Cerebellar cortex (tissue), 1 donor: ENCODE results near the gene IP6K1.
"Not testable (repeated sequence)": the region's sequence is repeated elsewhere in the genome, so short reads cannot be mapped to it uniquely, and the experiment has no call there.

Experiments used
- DNase-seq: peaks from one replicate; pipeline ENCODE4 v3.0.0-alpha.2; 2015; ENCODE audit warnings: low spot score

Gene IP6K1

DNA sequence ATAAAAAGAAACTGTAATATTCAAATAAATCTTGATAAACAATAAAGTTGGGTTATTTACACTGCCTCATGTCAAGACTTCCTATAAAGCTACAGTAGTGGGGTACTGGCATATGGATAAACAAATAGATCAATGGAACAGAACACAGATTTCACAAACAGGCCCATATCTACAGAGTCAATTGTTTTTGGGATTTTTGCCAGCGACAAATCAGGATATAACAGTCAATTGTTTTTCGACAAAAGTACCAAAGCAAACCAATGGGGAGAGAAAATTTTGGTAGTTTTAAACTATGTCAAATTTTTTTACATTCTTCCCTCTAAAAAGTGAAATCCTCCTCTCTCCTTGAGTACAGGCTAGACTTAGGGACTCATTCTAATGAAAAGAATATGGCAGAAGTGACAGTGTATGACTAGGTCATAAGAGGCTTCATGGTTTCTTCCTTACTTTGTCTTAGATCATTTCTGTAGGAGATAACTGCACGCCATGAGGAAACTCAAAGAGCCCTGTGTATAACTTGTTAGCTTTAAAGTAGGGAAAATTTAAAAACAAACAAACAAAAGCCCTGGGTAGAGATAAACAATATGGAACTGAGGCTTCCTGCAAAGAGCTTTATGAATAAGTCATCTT, 16.9 kb downstream of the IP6K1 start:
- DNase-seq: no peak

- no peak for DNase-seq
These were observed 22.4 kb downstream of the IP6K1 start for GRCh38 chr3:49763981-49764380.

- DNase-seq: no peak
These were observed 24.7 kb downstream of the IP6K1 start for GRCh38 chr3:49761661-49762060.

DNA sequence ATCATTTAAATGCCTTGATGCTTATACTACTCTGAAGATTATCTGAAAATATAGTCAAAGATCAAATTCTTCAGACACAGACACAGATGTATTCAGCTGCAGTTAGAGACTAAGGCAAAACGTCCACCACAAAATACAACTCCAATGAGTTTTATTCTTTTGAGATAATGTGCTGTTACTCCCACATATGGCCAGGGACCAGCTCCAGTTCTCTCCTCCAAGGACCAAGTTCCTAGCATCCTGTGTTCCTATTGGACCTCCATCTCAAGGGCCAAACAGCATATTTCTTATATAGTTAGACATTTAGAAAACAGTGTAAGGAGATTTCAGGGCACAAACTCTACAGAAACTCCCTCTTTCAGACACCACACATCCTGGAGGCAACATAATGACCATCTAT, 27.1 kb downstream of the IP6K1 start:
- DNase-seq: no peak

GRCh38 chr3:49757197-49757596, 29.1 kb downstream of the IP6K1 start:
- DNase-seq: no peak

DNA sequence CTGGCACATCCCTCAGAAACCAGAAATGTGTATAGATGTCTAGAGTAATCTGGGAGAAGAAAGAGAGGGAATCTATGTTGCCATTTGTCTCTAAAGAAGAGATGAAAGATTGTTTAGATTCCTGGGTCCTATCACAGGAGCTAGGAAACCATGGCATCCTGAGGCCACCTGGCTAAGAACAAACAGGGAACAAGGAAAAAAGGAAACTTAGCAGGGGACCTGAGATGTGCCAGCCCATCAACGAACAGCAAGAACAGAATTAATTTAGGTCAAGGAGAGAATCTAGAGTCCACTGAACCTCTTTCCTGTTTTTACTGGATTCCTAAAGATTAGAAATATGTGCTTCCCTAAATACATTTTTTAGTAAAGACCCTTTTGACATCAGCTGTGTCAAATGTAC, 30.3 kb downstream of the IP6K1 start:
- peak; percentile 72 for DNase-seq

DNA sequence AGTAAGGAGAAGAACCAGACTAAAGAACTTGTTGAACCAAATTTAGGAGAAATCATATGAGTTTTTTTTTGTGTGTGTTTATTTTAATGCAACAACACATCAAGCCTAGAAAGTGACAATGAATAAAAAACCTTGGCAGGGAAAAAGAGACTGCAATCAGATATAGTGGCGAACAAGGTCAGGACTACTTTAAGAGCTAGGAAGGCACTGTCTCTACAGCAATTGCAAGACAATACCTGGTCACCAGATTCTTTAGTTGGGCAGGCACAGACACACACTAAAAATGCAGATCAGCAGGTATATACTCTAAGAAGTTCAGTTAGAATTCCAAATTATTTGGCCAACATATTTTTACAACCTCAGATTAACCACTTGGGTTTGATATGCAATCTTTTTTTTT, 31.8 kb downstream of the IP6K1 start:
- DNase-seq: no peak

DNA sequence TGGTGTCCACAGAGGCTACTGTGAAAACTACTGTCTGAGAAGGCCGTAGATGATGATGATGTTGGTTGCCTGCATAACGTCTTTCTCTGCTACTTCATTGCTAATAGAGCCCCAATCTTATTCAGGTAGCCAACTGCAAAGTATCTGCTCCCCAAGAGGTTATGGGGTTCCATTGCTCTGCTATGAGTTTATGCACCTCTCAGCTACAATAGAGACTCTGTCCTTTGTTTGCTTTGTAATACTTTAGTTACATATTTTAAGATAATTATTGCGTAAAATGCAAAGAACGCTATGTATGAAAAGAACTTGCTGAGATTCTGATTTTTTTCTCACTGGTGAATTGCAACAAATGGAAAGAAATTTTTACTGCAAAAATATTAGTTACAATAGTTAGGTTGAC, 34.8 kb downstream of the IP6K1 start:
- no peak for DNase-seq

- no peak for DNase-seq
These were observed 36.3 kb downstream of the IP6K1 start for GRCh38 chr3:49750056-49750455.

- DNase-seq: not testable (repeated sequence)
These were observed 37.5 kb downstream of the IP6K1 start for GRCh38 chr3:49748874-49749273.

GRCh38 chr3:49747792-49748480, 38.4 kb downstream of the IP6K1 start:
- no peak for DNase-seq

- DNase-seq: no peak
These were observed 40.4 kb downstream of the IP6K1 start for GRCh38 chr3:49745986-49746385.

DNA sequence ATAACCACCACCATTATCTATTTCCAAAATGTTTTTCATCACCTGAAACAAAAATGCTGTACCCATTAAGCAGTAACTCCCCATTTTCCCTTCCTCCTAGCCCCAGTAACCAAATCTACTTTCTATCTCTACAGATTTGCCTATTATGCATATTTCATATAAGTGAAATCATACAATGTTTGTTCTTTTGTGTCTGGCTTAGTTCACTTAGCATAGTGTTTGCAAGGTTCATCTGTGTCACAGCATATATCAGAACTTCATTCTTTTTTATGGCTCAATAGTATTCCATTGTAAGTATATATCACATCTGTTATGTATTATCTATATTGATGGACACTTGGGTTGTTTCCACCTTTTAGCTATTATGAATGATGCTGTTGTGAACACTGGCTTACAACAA, 45.9 kb downstream of the IP6K1 start:
- no peak for DNase-seq

DNA sequence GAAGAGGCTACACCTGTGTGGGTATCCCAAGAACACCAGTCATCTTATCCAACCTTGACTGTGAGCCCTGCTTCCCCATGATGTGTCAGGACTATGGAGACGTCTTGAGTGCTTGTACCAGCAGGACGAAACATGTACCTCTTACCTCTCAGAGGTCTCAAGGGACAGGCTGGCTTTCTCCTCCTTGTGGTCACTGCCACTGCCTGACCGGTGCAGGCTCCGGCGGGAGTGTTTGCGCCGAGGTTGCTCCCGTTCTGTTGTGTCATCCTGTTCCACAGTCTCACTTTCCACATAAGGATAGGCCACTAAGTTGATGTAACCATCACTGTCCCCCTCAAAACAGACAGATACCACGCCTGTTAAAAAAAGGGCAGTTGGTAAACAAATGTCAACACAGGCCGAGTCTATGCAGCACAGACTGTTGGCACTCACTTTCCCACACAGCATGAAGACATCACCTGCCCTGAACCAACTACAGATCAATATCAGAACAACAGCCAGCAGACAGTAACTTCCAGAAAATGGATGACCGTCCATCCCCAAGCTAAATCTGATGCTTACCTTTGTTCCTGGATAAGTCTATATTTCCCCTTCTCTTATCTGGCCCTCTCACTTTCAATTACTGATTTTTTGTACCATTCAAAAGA, 48.2 kb downstream of the IP6K1 start:
- no peak for DNase-seq

DNA sequence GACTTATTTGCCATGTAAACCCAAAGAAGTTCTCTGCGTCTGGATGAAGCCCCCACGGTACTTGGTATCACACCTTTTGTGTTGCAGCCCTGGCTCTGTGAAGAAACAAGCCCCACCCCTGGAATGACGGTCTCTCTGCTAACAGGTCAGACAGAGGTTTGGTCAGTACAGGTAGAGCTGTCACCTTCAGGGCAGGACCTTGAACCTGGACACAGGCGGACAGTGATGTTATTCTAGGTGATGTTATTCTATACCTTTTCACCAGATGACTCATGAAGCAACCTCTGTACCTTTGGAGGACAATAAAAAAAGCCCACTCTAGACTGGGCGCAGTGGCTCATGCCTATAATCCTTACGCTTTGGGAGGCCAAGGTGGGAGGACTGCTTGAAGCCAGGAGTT, 51.6 kb downstream of the IP6K1 start:
- no peak for DNase-seq

- no peak for DNase-seq
These were observed 52.8 kb downstream of the IP6K1 start for GRCh38 chr3:49733551-49733950.

DNA sequence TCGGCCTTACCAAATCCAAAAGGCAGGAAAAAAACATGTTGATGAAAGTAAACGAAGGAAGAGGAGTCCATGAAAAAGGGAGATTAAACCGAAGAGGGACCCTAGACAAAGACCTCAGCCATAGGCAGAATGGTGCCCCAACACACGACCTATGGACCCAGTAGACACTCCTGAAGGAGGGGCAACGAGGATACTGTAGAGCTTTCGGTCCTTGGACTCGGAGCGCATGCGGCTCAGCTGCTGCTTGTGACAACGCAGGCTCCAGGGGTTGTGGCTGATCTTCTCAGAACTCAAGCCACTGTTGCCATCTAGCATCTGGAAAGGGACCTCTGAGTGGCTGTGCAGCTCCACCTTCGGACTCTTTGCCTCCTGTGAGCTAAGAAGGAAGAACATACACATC, 53.7 kb downstream of the IP6K1 start:
- DNase-seq: no peak

DNA sequence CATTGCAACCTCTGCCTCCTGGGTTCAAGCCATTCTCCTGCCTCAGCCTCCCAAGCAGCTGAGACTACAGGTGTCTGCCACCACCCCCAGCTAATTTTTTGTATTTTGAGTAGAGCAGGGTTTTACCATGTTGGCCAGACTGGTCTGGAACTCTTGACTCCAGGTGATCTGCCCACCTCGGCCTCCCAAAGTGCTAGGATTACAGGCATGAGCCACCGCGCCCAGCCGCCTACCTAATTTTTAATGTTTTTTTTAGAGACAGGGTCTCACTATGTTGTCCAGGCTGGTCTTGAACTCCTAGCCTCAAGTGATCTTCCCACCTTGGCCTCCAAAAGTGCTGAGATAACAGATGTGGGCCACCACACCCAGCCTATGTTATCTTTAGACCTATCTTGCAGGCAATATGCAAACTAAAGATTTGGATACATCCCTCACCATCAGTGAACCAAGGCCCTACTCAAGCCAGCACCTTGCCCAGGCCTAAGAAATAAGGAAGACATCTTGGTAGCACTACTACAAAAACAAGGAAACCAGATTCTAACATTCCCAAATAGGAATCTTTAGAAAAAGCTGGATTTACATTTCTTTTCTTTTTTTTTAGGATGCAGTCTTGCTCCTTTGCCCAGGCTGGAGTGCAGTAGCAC, 56.3 kb downstream of the IP6K1 start:
- DNase-seq: no peak

GRCh38 chr3:49727924-49728361, 58.4 kb downstream of the IP6K1 start:
- no peak for DNase-seq

DNA sequence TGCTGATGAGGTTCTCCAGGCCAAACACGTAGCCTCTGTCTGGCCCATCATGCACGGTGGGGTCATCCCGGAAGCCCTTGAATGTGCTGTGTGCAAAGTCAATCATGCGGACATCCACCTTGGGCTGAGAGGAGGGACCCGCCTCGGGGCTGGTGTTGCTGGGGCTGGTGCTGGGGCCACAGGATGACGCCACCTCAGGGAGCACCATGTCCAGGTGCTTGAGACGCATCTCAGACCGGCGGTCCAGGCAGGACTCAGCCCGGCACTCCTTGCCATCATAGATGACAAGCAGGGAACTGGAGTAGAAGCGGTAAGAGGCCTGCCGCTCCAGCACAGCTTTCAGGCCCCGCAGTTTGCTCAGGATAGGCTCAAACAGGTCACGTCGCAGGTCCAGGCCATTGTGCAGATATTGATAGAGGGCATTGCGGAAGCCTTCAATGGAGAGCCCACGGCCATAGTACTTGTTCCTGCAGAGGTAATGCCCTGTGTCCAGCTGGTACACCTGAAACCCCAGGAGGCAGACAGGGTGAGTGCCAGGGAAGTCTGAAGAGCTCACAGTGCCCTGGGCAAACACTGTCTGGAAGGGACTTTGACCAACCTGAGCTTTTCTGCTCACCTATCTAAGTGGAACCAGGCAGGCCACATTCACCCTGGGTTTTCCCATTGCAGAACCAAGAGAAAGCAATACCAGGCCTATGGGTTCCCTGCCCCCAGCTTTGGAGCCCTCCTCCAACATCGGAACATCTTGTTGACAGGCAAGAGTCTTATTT, 59.0 kb downstream of the IP6K1 start:
- no peak for DNase-seq

GRCh38 chr3:49725906-49726681, 60.2 kb downstream of the IP6K1 start:
- no peak for DNase-seq
